BJ (cell line): ENCODE results near the gene CFAP54. TPM values are rescaled to one million over a fixed set of nuclear protein-coding genes. Genes with fewer than 3 reads are reported as not detected.
A peak's percentile ranks its signal among the peaks of the same experiment; 100 is the strongest.
"Not testable (repeated sequence)": the region's sequence is repeated elsewhere in the genome, so short reads cannot be mapped to it uniquely, and the experiment has no call there.

Experiments used
- CTCF ChIA-PET: fragments of 350-600 bp; formaldehyde crosslinking; extraction: SDS; loops from one replicate; lab custom pipeline; 2021; ENCODE audit warnings: antibody characterized with exemption, inconsistent platforms; lab: Yijun Ruan, JAX
- POLR2A ChIA-PET: fragments of 300-600 bp; sonication (Branson Sonifier 250); formaldehyde crosslinking; extraction: SDS; loops from one replicate; lab custom pipeline; 2021; ENCODE audit warnings: antibody characterized with exemption; lab: Charles Lee
- DNase-seq: peaks from one replicate; pipeline ENCODE4 v3.0.0-alpha.2; 2011; ENCODE audit warnings: low read depth
- H3K27me3 ChIP-seq: 2 replicates; pipeline ENCODE4 v1.6.0; 2011; ENCODE audit warnings: low read length; ENCODE audit not compliant: control insufficient read depth, insufficient read depth
- H3K36me3 ChIP-seq: 2 replicates; pipeline ENCODE4 v1.5.1; 2011; ENCODE audit warnings: low read length; ENCODE audit not compliant: control insufficient read depth, insufficient read depth
- H3K4me3 ChIP-seq: 2 replicates; pipeline ENCODE4 v1.5.1; 2011; ENCODE audit warnings: low read depth, mild to moderate bottlenecking, control low read depth, low read length
- polyA plus RNA-seq: library from polyadenylated mRNA; depleted of rRNA; stranded (reverse); fragments of >200 nt; gene quantifications from 2 replicates; pipeline ENCODE4 v1.2.3, GENCODE V29; 2011
- TF ChIP-seq, protein P1 (sequence below): IDR thresholded peaks from 2 replicates; pipeline ENCODE4 v1.5.1; 2011; ENCODE audit warnings: low read depth, mild to moderate bottlenecking, control low read depth, inconsistent platforms, low read length, moderate library complexity; ENCODE audit not compliant: insufficient read depth

CFAP54 gene
- polyA plus RNA-seq, 1 experiment = 0.38 TPM

DNA sequence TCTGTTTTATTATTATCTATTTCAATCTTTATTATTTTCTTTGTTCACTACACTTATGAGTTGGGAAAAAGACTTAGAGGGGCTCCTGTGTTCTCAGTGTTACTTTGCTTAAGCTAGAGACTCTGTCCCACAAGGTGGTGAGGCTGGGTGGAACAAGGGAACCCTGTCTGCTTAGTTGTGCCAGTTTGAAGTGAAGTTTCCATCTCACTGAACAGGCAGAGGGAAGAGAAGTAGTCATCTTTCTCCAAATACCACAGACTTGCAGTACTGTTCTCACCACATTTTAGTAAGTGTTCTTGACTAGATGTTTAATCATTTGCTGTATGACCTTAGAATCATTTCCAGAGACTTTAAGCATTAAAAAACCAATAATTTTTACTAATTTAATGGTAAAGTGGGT lies 222.0 kb downstream of the CFAP54 start:
- DNase-seq = no peak
- TF ChIP-seq, protein P1, sequence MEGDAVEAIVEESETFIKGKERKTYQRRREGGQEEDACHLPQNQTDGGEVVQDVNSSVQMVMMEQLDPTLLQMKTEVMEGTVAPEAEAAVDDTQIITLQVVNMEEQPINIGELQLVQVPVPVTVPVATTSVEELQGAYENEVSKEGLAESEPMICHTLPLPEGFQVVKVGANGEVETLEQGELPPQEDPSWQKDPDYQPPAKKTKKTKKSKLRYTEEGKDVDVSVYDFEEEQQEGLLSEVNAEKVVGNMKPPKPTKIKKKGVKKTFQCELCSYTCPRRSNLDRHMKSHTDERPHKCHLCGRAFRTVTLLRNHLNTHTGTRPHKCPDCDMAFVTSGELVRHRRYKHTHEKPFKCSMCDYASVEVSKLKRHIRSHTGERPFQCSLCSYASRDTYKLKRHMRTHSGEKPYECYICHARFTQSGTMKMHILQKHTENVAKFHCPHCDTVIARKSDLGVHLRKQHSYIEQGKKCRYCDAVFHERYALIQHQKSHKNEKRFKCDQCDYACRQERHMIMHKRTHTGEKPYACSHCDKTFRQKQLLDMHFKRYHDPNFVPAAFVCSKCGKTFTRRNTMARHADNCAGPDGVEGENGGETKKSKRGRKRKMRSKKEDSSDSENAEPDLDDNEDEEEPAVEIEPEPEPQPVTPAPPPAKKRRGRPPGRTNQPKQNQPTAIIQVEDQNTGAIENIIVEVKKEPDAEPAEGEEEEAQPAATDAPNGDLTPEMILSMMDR = no peak
- Histone ChIP-seq H3K36me3 (no peaks in the 10 kb centered on the region), H3K27me3 (no peaks in the 10 kb centered on the region), H3K4me3 (no peak overlapping the region)
- ChIA-PET CTCF (interaction anchor here (1.3 kb wide), 1 partner anchor 43 kb away, joined by 4 read pairs; no protein-coding TSS in a partner anchor), POLR2A (no interaction called here)

DNA sequence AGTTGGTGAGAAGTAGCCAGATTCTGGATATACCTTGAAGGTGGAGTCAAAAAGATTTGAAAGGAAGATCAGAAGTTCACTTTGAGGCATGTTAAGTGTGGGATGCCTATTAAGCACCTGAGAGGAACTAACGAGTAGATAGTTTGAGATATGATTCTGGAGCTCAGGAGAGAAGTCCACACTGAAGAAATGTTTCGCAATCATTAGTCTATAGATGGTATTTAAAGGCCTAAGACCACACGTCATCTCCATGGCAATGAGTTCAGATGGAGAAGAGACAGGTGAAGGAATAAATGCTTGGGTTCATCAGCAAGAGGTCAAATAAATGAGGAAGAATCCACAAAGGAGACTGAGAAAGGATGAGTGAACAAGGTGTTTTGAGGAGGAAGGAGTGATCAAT lies 224.8 kb downstream of the CFAP54 start:
- TF ChIP-seq, protein P1 = no peak
- Histone ChIP-seq H3K36me3 (no peaks in the 10 kb centered on the region), H3K27me3 (no peaks in the 10 kb centered on the region), H3K4me3 (no peak overlapping the region)
- CTCF ChIA-PET = no interaction called here
- no peak for DNase-seq
- POLR2A ChIA-PET = no interaction called here

- H3K4me3 ChIP-seq = 0 out of 2 replicates have a peak overlapping the region, but pooled peaks have one; percentile 5
- TF ChIP-seq, protein P1 = no peak
- H3K27me3 ChIP-seq = no peaks in the 10 kb centered on the region
- CTCF ChIA-PET = no interaction called here
- no peak for DNase-seq
- H3K36me3 ChIP-seq = no peaks in the 10 kb centered on the region
- POLR2A ChIA-PET = no interaction called here
Observed at GRCh38 chr12:96719660-96720362, 230.4 kb downstream of the CFAP54 start.

DNA sequence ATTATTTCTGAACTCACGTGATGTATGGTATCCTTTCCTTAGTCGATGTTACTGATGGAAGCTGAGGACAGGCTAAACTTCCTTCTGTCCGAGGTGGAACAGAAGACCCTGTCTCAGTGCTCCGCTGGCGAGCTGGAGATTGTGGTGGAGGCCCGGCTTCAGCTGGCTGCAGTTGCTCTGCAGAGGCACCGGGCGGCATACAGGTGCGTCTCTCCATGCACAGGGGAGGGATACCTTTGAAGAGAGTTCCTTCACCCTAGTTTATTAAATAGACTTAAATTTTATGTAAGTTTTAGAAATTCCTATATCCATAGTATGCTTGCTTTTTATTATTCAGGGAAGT lies 231.0 kb downstream of the CFAP54 start:
- H3K36me3 ChIP-seq = no peaks in the 10 kb centered on the region
- TF ChIP-seq, protein P1 = 0 out of 2 replicates have a peak, but pooled peaks have one; percentile 16
- CTCF ChIA-PET = interaction anchor here (0.7 to 1.4 kb wide), 2 partner anchors 17 to 43 kb away, joined by 3 to 4 read pairs; no protein-coding TSS in a partner anchor
- POLR2A ChIA-PET = no interaction called here
- H3K4me3 ChIP-seq = 0 out of 2 replicates have a peak overlapping the region, but pooled peaks have one; percentile 5
- DNase-seq = no peak
- H3K27me3 ChIP-seq = no peaks in the 10 kb centered on the region

- CTCF ChIA-PET, POLR2A ChIA-PET, H3K4me3 ChIP-seq, DNase-seq, H3K36me3 ChIP-seq, H3K27me3 ChIP-seq: not testable (repeated sequence)
Observed at GRCh38 chr12:96729466-96729865, 240.1 kb downstream of the CFAP54 start.
